H9 (cell line): ENCODE results near the gene WLS. TPM values are rescaled to one million over a fixed set of nuclear protein-coding genes. Genes with fewer than 3 reads are reported as not detected.

Experiments
- DNase-seq: peaks from one replicate; pipeline ENCODE4 v3.0.0-alpha.2; 2017
- H2AFZ ChIP-seq: one replicate; pipeline ENCODE4 v1.6.1; 2013; ENCODE audit warnings: mild to moderate bottlenecking, low read length, control low read depth, moderate library complexity
- H2AK5ac ChIP-seq: 2 replicates; pipeline ENCODE4 v1.6.1; 2013; ENCODE audit warnings: low read length, control low read depth, mixed read lengths; ENCODE audit not compliant: insufficient read length
- H2BK120ac ChIP-seq: one replicate; pipeline ENCODE4 v1.6.1; 2013; ENCODE audit warnings: low read depth, mild to moderate bottlenecking, low read length, control low read depth, inconsistent platforms; ENCODE audit not compliant: poor library complexity, severe bottlenecking
- H2BK12ac ChIP-seq: 2 replicates; pipeline ENCODE4 v1.6.1; 2013; ENCODE audit warnings: low read length, control low read depth, mixed read lengths, low read depth; ENCODE audit not compliant: insufficient read length
- H2BK15ac ChIP-seq: 2 replicates; pipeline ENCODE4 v1.6.1; 2013; ENCODE audit warnings: low read depth, low read length, control low read depth
- H2BK20ac ChIP-seq: one replicate; pipeline ENCODE4 v1.6.1; 2013; ENCODE audit warnings: low read depth, mild to moderate bottlenecking, low read length, control low read depth, inconsistent platforms; ENCODE audit not compliant: poor library complexity, severe bottlenecking
- H2BK5ac ChIP-seq: 2 replicates; pipeline ENCODE4 v1.6.1; 2013; ENCODE audit warnings: low read length, control low read depth, mixed read lengths; ENCODE audit not compliant: insufficient read length
- H3K14ac ChIP-seq: 2 replicates; pipeline ENCODE4 v1.6.1; 2013; ENCODE audit warnings: low read length, control low read depth; ENCODE audit not compliant: insufficient read depth
- H3K18ac ChIP-seq: 2 replicates; pipeline ENCODE4 v1.6.1; 2013; ENCODE audit warnings: low read depth, mild to moderate bottlenecking, mixed read lengths, low read length, control low read depth; ENCODE audit not compliant: insufficient read length
- H3K23ac ChIP-seq: 2 replicates; pipeline ENCODE4 v1.6.1; 2013; ENCODE audit warnings: low read length, control low read depth, mixed read lengths, low read depth; ENCODE audit not compliant: insufficient read length
- H3K23me2 ChIP-seq: 2 replicates; pipeline ENCODE4 v1.6.1; 2013; ENCODE audit warnings: low read depth, mild to moderate bottlenecking, mixed read lengths, low read length, control low read depth; ENCODE audit not compliant: insufficient read length, poor library complexity, severe bottlenecking
- H3K27ac ChIP-seq: 2 replicates; pipeline ENCODE4 v1.5.1; 2013; ENCODE audit warnings: low read length, control low read depth, mixed read lengths, low read depth; ENCODE audit not compliant: insufficient read length
- H3K27me3 ChIP-seq: 2 replicates; pipeline ENCODE4 v1.6.1; 2013; ENCODE audit warnings: low read length, control low read depth, inconsistent platforms; ENCODE audit not compliant: insufficient read depth
- H3K4ac ChIP-seq: 2 replicates; pipeline ENCODE4 v1.6.1; 2013; ENCODE audit warnings: low read depth, mild to moderate bottlenecking, control low read depth, inconsistent platforms, low read length, moderate library complexity
- H3K4me1 ChIP-seq: 2 replicates; pipeline ENCODE4 v1.6.1; 2013; ENCODE audit warnings: low read length, control low read depth, inconsistent platforms; ENCODE audit not compliant: insufficient read depth
- H3K4me2 ChIP-seq: 2 replicates; pipeline ENCODE4 v1.6.1; 2013; ENCODE audit warnings: low read length, control low read depth, mixed read lengths; ENCODE audit not compliant: insufficient read length, insufficient read depth
- H3K56ac ChIP-seq: 2 replicates; pipeline ENCODE4 v1.6.1; 2013; ENCODE audit warnings: low read depth, mild to moderate bottlenecking, mixed read lengths, low read length, control low read depth; ENCODE audit not compliant: insufficient read length
- H3K79me1 ChIP-seq: 2 replicates; pipeline ENCODE4 v1.6.1; 2013; ENCODE audit warnings: low read depth, mild to moderate bottlenecking, moderate library complexity, low read length, control low read depth, inconsistent platforms; ENCODE audit not compliant: insufficient read depth, poor library complexity, severe bottlenecking
- H3K79me2 ChIP-seq: 2 replicates; pipeline ENCODE4 v1.6.1; 2013; ENCODE audit warnings: low read length, control low read depth, inconsistent platforms; ENCODE audit not compliant: insufficient read depth
- H3K9ac ChIP-seq: 2 replicates; pipeline ENCODE4 v1.6.1; 2013; ENCODE audit warnings: low read length, control low read depth, mixed read lengths; ENCODE audit not compliant: insufficient read length; ENCODE audit errors: extremely low read depth
- H3K9me3 ChIP-seq: one replicate; pipeline ENCODE4 v1.6.1; 2013; ENCODE audit warnings: low read depth, low read length, inconsistent platforms; ENCODE audit not compliant: control insufficient read depth
- H3T11ph ChIP-seq: one replicate; pipeline ENCODE4 v1.6.1; 2013; ENCODE audit warnings: mild to moderate bottlenecking, low read length, control low read depth, inconsistent platforms
- H4K20me1 ChIP-seq: one replicate; pipeline ENCODE4 v1.6.1; 2013; ENCODE audit not compliant: control insufficient read depth, insufficient read length, insufficient read depth
- H4K5ac ChIP-seq: 2 replicates; pipeline ENCODE4 v1.6.1; 2013; ENCODE audit warnings: low read depth, mild to moderate bottlenecking, mixed read lengths, low read length, control low read depth; ENCODE audit not compliant: insufficient read length
- H4K8ac ChIP-seq: replicated peaks from 2 replicates; pipeline ENCODE4 v1.6.1; 2013; ENCODE audit warnings: low read length, control low read depth, mixed read lengths, low read depth; ENCODE audit not compliant: insufficient read length
- H4K91ac ChIP-seq: 2 replicates; pipeline ENCODE4 v1.6.1; 2013; ENCODE audit warnings: low read depth, mild to moderate bottlenecking, moderate library complexity, mixed read lengths, low read length, control low read depth; ENCODE audit not compliant: insufficient read length
- H3K27ac Mint-ChIP-seq, 3 experiments: 2 replicates in 2 of 3; 3 replicates in 1 of 3; pipeline ENCODE4 v1.8.0; 2020 to 2021; ENCODE audit warnings: mixed read lengths in 3 of 3, mild to moderate bottlenecking in 1 of 3, moderate library complexity in 1 of 3
- H3K27me3 Mint-ChIP-seq: 2 replicates; pipeline ENCODE4 v1.8.0; 2021; ENCODE audit warnings: low read depth, mild to moderate bottlenecking, moderate library complexity, mixed read lengths
- H3K36me3 Mint-ChIP-seq, 3 experiments: 2 replicates in 2 of 3; 3 replicates in 1 of 3; pipeline ENCODE4 v1.8.0; 2020 to 2021; ENCODE audit warnings: low read depth in 3 of 3, mixed read lengths in 3 of 3; ENCODE audit not compliant: insufficient read depth in 1 of 3
- H3K4me1 Mint-ChIP-seq, 2 experiments: 2 replicates each; pipeline ENCODE4 v1.8.0; 2020; ENCODE audit warnings: mixed read lengths in 2 of 2
- H3K4me3 Mint-ChIP-seq, 2 experiments: 2 replicates in 1 of 2; 3 replicates in 1 of 2; pipeline ENCODE4 v1.8.0; 2020 to 2021; ENCODE audit warnings: mild to moderate bottlenecking in 2 of 2, mixed read lengths in 2 of 2, moderate library complexity in 1 of 2
- H3K9me3 Mint-ChIP-seq, 2 experiments: 2 replicates in 1 of 2; 3 replicates in 1 of 2; pipeline ENCODE4 v1.8.0; 2020; ENCODE audit warnings: mild to moderate bottlenecking in 2 of 2, mixed read lengths in 2 of 2, moderate library complexity in 1 of 2
- WGBS: extraction: QIAGEN DNeasy Blood & Tissue Kit; methylation state at CpG from one replicate; pipeline ENCODE4 v1.1.7; 2013; ENCODE audit warnings: missing lambda C conversion rate, low lambda C conversion rate, mixed read lengths; ENCODE audit not compliant: insufficient read length; ENCODE audit errors: extremely low coverage; 5-methylcytosine and 5-hydroxymethylcytosine counted together
- total RNA-seq: library from RNA; stranded (reverse); gene quantifications from 2 replicates; pipeline ENCODE4 v1.2.1, GENCODE V29; 2021
- TF ChIP-seq, protein P1 (sequence below): fragments of 200-600 bp; sonication (generic); conservative IDR thresholded peaks from 3 replicates; pipeline ENCODE4 v1.8.0; 2021; ENCODE audit warnings: antibody characterized with exemption, mild to moderate bottlenecking

WLS gene
- total RNA-seq, 1 experiment from 2014 or later = 0.94 TPM

DNA sequence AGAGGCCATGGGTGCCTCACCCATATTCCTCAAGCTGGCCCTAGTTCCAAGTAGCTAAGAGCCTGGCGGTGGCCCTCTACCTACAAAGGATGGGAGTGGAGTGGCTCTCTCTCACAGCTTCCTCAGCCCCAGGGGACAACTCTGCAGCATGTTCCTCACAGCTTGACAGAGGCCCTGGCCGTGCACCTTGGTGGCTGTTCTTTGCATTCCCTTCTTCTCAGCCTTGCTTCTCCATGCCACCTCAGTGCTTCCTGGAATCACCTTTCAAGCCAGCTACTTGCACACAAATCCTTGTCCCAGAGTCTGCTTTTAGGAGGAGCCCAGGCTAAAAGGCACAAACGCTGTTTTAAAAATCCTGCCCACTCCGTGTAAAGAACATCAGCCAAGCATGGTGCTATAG is 112.9 kb downstream of the WLS start:
- TF ChIP-seq, protein P1, sequence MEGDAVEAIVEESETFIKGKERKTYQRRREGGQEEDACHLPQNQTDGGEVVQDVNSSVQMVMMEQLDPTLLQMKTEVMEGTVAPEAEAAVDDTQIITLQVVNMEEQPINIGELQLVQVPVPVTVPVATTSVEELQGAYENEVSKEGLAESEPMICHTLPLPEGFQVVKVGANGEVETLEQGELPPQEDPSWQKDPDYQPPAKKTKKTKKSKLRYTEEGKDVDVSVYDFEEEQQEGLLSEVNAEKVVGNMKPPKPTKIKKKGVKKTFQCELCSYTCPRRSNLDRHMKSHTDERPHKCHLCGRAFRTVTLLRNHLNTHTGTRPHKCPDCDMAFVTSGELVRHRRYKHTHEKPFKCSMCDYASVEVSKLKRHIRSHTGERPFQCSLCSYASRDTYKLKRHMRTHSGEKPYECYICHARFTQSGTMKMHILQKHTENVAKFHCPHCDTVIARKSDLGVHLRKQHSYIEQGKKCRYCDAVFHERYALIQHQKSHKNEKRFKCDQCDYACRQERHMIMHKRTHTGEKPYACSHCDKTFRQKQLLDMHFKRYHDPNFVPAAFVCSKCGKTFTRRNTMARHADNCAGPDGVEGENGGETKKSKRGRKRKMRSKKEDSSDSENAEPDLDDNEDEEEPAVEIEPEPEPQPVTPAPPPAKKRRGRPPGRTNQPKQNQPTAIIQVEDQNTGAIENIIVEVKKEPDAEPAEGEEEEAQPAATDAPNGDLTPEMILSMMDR = no peak
- no CpG with 5 or more reads among the region's 4 CpGs for WGBS
- H3K79me1 ChIP-seq = no peaks in the 10 kb centered on the region

More for the DNA sequence above, 112.9 kb downstream of the WLS start:
- Mint-ChIP-seq H3K4me1 (peaks cover 2 to 3% of the 10 kb centered on the region in 2 experiments; a peak in 3 of 4 replicates), H3K36me3 (no peaks in the 10 kb centered on the region), H3K27ac (no peak overlapping the region; a peak in 1 of 7 replicates), H3K9me3 (no peaks in the 10 kb centered on the region), H3K4me3 (no peak overlapping the region), H3K27me3 (peaks cover 4% of the 10 kb centered on the region)
- Histone ChIP-seq H2BK12ac (no peak overlapping the region), H3K79me2 (no peaks in the 10 kb centered on the region), H2BK15ac (no peak overlapping the region), H4K5ac (no peak overlapping the region), H4K8ac (no peak overlapping the region), H3T11ph (no peak overlapping the region), H3K23me2 (no peaks in the 10 kb centered on the region), H4K20me1 (no peaks in the 10 kb centered on the region), H3K23ac (no peak overlapping the region), H3K18ac (no peak overlapping the region), H2AK5ac (no peak overlapping the region), H3K27me3 (no peaks in the 10 kb centered on the region), H3K4ac (no peak overlapping the region), H3K14ac (no peak overlapping the region), H3K4me1 (no peaks in the 10 kb centered on the region), H3K27ac (no peak overlapping the region), H2BK20ac (no peak overlapping the region), H3K4me2 (no peak overlapping the region), H2BK120ac (no peak overlapping the region), H2AFZ (no peak overlapping the region), H4K91ac (no peak overlapping the region), H3K56ac (no peak overlapping the region), H3K9ac (no peak overlapping the region), H2BK5ac (no peak overlapping the region), H3K9me3 (no peaks in the 10 kb centered on the region)
- DNase-seq = no peak
